ENCODE measurements around the gene IFT20. TPM values are rescaled to one million over a fixed set of nuclear protein-coding genes. Genes with fewer than 3 reads are reported as not detected.

The IFT20 gene
- total RNA-seq, 3 donors from 2014 or later: 40.2 to 52.8 (median 47.2) TPM

DNA sequence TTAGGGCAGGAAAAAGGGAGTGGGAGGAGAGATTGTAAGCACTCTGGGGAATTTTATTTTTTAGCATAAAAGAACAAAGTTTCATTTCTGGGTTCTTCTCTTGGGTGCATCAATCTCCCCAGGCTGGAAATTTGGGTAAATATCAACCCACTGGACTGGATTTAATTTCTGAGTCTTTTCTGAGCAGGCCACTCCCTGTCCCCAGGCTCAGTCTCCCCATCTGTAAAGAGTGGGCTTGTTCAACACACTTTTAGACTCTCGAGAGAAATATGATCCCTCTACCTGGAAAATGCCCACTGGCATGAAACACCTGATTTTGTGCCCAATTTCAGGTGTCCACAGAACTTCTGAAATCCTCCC is 35.5 kb upstream of the IFT20 start:
- Histone ChIP-seq H3K9me3 (no peaks in the 10 kb centered on the region), H3K27me3 (no peaks in the 10 kb centered on the region), H3K36me3 (no peaks in the 10 kb centered on the region), H3K4me1 (no peaks in the 10 kb centered on the region), H3K27ac (peak overlapping the region; percentile 34 to 78), H3K4me3 (peak overlapping the region in 2 of 3 donors; percentile 58 to 85)
- DNase-seq (ENCODE audit: low spot score in 2 of 2): no peak
- TF ChIP-seq POLR2AphosphoS5 (IDR thresholded peaks at IDR 0.05) (no peak), POLR2A (IDR thresholded peaks at IDR 0.05) (no peak)
- TF ChIP-seq, protein P1, sequence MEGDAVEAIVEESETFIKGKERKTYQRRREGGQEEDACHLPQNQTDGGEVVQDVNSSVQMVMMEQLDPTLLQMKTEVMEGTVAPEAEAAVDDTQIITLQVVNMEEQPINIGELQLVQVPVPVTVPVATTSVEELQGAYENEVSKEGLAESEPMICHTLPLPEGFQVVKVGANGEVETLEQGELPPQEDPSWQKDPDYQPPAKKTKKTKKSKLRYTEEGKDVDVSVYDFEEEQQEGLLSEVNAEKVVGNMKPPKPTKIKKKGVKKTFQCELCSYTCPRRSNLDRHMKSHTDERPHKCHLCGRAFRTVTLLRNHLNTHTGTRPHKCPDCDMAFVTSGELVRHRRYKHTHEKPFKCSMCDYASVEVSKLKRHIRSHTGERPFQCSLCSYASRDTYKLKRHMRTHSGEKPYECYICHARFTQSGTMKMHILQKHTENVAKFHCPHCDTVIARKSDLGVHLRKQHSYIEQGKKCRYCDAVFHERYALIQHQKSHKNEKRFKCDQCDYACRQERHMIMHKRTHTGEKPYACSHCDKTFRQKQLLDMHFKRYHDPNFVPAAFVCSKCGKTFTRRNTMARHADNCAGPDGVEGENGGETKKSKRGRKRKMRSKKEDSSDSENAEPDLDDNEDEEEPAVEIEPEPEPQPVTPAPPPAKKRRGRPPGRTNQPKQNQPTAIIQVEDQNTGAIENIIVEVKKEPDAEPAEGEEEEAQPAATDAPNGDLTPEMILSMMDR (IDR thresholded peaks at IDR 0.05): no peak
- intact Hi-C loops (cut with DNase I; ENCODE audit: low total_unique reads): no loop called here

- no peaks in the 10 kb centered on the region for H3K36me3 ChIP-seq
- peak within 1 kb of the TSS; percentile 49 to 85 (median 58) for H3K4me3 ChIP-seq
- no peak for DNase-seq (ENCODE audit: low spot score in 2 of 2)
- no peaks in the 10 kb centered on the region for H3K4me1 ChIP-seq
- no peaks in the 10 kb centered on the region for H3K27me3 ChIP-seq
- H3K27ac ChIP-seq: peak within 1 kb of the TSS; percentile 34 to 78
- TF ChIP-seq POLR2AphosphoS5 (IDR thresholded peaks at IDR 0.05): no peak
- TF ChIP-seq, protein P1 (IDR thresholded peaks at IDR 0.05): no peak
- TF ChIP-seq POLR2A (IDR thresholded peaks at IDR 0.05): no peak
- no peaks in the 10 kb centered on the region for H3K9me3 ChIP-seq
- intact Hi-C loops (cut with DNase I; ENCODE audit: low total_unique reads): no loop called here
Measured at GRCh38 chr17:28370035-28370743, 34.9 kb upstream of the IFT20 start, which contains the start of gene VTN. Gene VTN (minus strand): TSS chr17:28370307. CDS start chr17:28370203, 104 bp downstream.

DNA sequence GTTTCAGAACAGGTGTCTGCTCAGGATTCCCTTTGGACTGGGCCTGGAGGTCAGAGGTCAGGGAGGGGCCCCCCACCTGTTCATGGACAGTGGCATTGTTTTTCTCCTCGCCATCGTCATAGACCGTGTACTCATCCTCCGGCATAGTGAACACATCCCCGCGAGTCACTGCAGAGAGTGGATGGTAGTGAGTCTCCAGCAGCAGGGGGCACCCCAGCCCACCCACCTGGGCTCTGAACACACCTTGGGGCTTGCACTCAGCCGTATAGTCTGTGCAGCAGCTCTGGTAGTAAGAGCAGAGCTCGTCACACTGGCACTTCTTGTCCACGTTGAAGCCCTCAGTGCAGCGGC is 34.4 kb upstream of the IFT20 start:
- Histone ChIP-seq H3K4me1 (no peaks in the 10 kb centered on the region), H3K27ac (peak overlapping the region in 1 of 2 donors; percentile 78), H3K4me3 (no peak overlapping the region), H3K36me3 (no peaks in the 10 kb centered on the region), H3K27me3 (no peaks in the 10 kb centered on the region), H3K9me3 (no peaks in the 10 kb centered on the region)
- TF ChIP-seq, protein P1 (IDR thresholded peaks at IDR 0.05): no peak
- no peak for TF ChIP-seq POLR2A (IDR thresholded peaks at IDR 0.05)
- TF ChIP-seq POLR2AphosphoS5 (IDR thresholded peaks at IDR 0.05): no peak
- no peak for DNase-seq (ENCODE audit: low spot score in 2 of 2)
- intact Hi-C loops (cut with DNase I; ENCODE audit: low total_unique reads): no loop called here

GRCh38 chr17:28368915-28369683 is 33.8 kb upstream of the IFT20 start:
- intact Hi-C loops (cut with DNase I; ENCODE audit: low total_unique reads): no loop called here
- no peak for TF ChIP-seq POLR2AphosphoS5 (IDR thresholded peaks at IDR 0.05)
- TF ChIP-seq, protein P1 (IDR thresholded peaks at IDR 0.05): no peak
- TF ChIP-seq POLR2A (IDR thresholded peaks at IDR 0.05): no peak
- Histone ChIP-seq H3K27me3 (no peaks in the 10 kb centered on the region), H3K4me1 (no peaks in the 10 kb centered on the region), H3K9me3 (no peaks in the 10 kb centered on the region), H3K27ac (no peak overlapping the region), H3K36me3 (no peaks in the 10 kb centered on the region), H3K4me3 (no peak overlapping the region)
- DNase-seq (ENCODE audit: low spot score in 2 of 2): no peak

- intact Hi-C loops (cut with DNase I; ENCODE audit: low total_unique reads): no loop called here
- no peaks in the 10 kb centered on the region for H3K27me3 ChIP-seq
Measured at GRCh38 chr17:28368306-28368831, 33.1 kb upstream of the IFT20 start.

More at GRCh38 chr17:28368306-28368831, 33.1 kb upstream of the IFT20 start:
- Histone ChIP-seq H3K36me3 (no peaks in the 10 kb centered on the region), H3K27ac (no peak overlapping the region), H3K4me3 (no peak overlapping the region), H3K9me3 (no peaks in the 10 kb centered on the region), H3K4me1 (no peaks in the 10 kb centered on the region)
- no peak for DNase-seq (ENCODE audit: low spot score in 2 of 2)
- TF ChIP-seq, protein P1 (IDR thresholded peaks at IDR 0.05): no peak
- no peak for TF ChIP-seq POLR2A (IDR thresholded peaks at IDR 0.05)
- no peak for TF ChIP-seq POLR2AphosphoS5 (IDR thresholded peaks at IDR 0.05)
